CD8-positive, alpha-beta memory T cell (primary cell): ENCODE data around the gene DHX57. TPM values are rescaled to one million over a fixed set of nuclear protein-coding genes. Genes with fewer than 3 reads are reported as not detected.

Experiments
- CTCF ChIA-PET: fragments of 350-600 bp; sonication (Branson Sonifier 250); formaldehyde crosslinking; loops from one replicate; lab custom pipeline; 2021; ENCODE audit warnings: antibody characterized with exemption; lab: Charles Lee
- POLR2A ChIA-PET: fragments of 350-600 bp; sonication (Branson Sonifier 250); formaldehyde crosslinking; loops from one replicate; lab custom pipeline; 2021; ENCODE audit warnings: antibody characterized with exemption; lab: Charles Lee
- DNase-seq, 5 donors: peaks; one replicate each; pipeline versions ENCODE4 v3.0.0 to v3.0.0-alpha.2; 2020 to 2022; ENCODE audit warnings: mixed read lengths in 1 of 5
- H3K27ac ChIP-seq: one replicate; pipeline ENCODE4 v1.7.0; 2013; ENCODE audit warnings: low read depth, mild to moderate bottlenecking, low read length, moderate library complexity
- H3K27me3 ChIP-seq: 2 replicates; pipeline ENCODE4 v1.7.0; 2013; ENCODE audit warnings: low read length, mild to moderate bottlenecking; ENCODE audit not compliant: insufficient read depth, poor library complexity, severe bottlenecking
- H3K36me3 ChIP-seq: 2 replicates; pipeline ENCODE4 v1.7.0; 2013; ENCODE audit warnings: mild to moderate bottlenecking, low read length, moderate library complexity; ENCODE audit not compliant: insufficient read depth
- H3K4me1 ChIP-seq: 2 replicates; pipeline ENCODE4 v1.7.0; 2013; ENCODE audit warnings: mild to moderate bottlenecking, low read length, moderate library complexity; ENCODE audit not compliant: insufficient read depth
- H3K4me3 ChIP-seq: 2 replicates; pipeline ENCODE4 v1.7.0; 2013; ENCODE audit warnings: mild to moderate bottlenecking, low read length
- H3K9me3 ChIP-seq: 2 replicates; pipeline ENCODE4 v1.7.0; 2013; ENCODE audit warnings: mild to moderate bottlenecking, low read length
- H3K27ac Mint-ChIP-seq, 8 donors: one replicate each; pipeline ENCODE4 v1.8.0; 2020 to 2021; ENCODE audit warnings: mixed read lengths in 8 of 8, mild to moderate bottlenecking in 6 of 8, inconsistent platforms in 3 of 8, moderate library complexity in 3 of 8
- H3K27me3 Mint-ChIP-seq, 2 donors: one replicate each; pipeline ENCODE4 v1.8.0; 2020 to 2021; ENCODE audit warnings: mixed read lengths in 2 of 2, mild to moderate bottlenecking in 1 of 2, moderate library complexity in 1 of 2
- H3K36me3 Mint-ChIP-seq, 3 donors: one replicate each; pipeline ENCODE4 v1.8.0; 2020 to 2021; ENCODE audit warnings: mixed read lengths in 3 of 3, inconsistent platforms in 1 of 3, mild to moderate bottlenecking in 1 of 3
- H3K4me1 Mint-ChIP-seq, 3 donors: one replicate each; pipeline ENCODE4 v1.8.0; 2020 to 2021; ENCODE audit warnings: mixed read lengths in 3 of 3, inconsistent platforms in 1 of 3, mild to moderate bottlenecking in 1 of 3
- H3K4me3 Mint-ChIP-seq, 7 donors: one replicate each; pipeline ENCODE4 v1.8.0; 2020 to 2021; ENCODE audit warnings: mixed read lengths in 7 of 7, mild to moderate bottlenecking in 6 of 7, moderate library complexity in 4 of 7, inconsistent platforms in 2 of 7
- H3K9me3 Mint-ChIP-seq, 5 donors: one replicate each; pipeline ENCODE4 v1.8.0; 2020 to 2022; ENCODE audit warnings: mixed read lengths in 5 of 5, mild to moderate bottlenecking in 3 of 5, moderate library complexity in 2 of 5, inconsistent platforms in 1 of 5
- polyA plus RNA-seq: library from polyadenylated mRNA; unstranded; fragments of 300-500 nt; fragmentation: Illumina TruSeq; gene quantifications from one replicate; pipeline ENCODE4 v1.2.3, GENCODE V29; 2021
- total RNA-seq, 2 experiments: library from RNA; stranded (reverse); gene quantifications; one replicate each; pipeline ENCODE4 v1.2.3, GENCODE V29; 2021

DHX57 gene
- total and polyA plus RNA-seq, 3 experiments from 2014 or later: 7.1 to 21.3 (median 20.1) TPM

- Histone ChIP-seq H3K4me3 (no peak overlapping the region), H3K36me3 (peaks cover 5% of the 10 kb centered on the region), H3K4me1 (peaks cover 8% of the 10 kb centered on the region), H3K27ac (no peak overlapping the region), H3K9me3 (no peaks in the 10 kb centered on the region), H3K27me3 (no peaks in the 10 kb centered on the region)
- H3K36me3 Mint-ChIP-seq: peaks cover 2 to 16% (median 3%) of the 10 kb centered on the region in 3 donors
- peaks cover 17 to 18% of the 10 kb centered on the region in 2 donors for H3K27me3 Mint-ChIP-seq
- peak overlapping the region in 6 of 7 donors; percentile 22 to 79 (median 59) for H3K4me3 Mint-ChIP-seq
- no peaks in the 10 kb centered on the region for H3K9me3 Mint-ChIP-seq
- H3K27ac Mint-ChIP-seq: peak overlapping the region in 1 of 8 donors; percentile 36
- ChIA-PET CTCF (no interaction called here), POLR2A (interaction anchor here (0.7 to 3.9 kb wide), 2 partner anchors 25 to 243 kb away, joined by 3 to 26 read pairs; partner anchors contain the start of gene SRSF7)
- DNase-seq: no peak
- H3K4me1 Mint-ChIP-seq: peaks cover 12 to 19% (median 16%) of the 10 kb centered on the region in 3 donors
These were observed 99.2 kb downstream of the DHX57 start for GRCh38 chr2:38776531-38776930.

GRCh38 chr2:38775921-38776225 lies 99.9 kb downstream of the DHX57 start:
- CTCF ChIA-PET: interaction anchor here (0.7 kb wide), 1 partner anchor 240 kb away, joined by 4 read pairs; no protein-coding TSS in a partner anchor
- Histone ChIP-seq H3K27me3 (no peaks in the 10 kb centered on the region), H3K9me3 (no peaks in the 10 kb centered on the region), H3K27ac (no peak overlapping the region), H3K36me3 (no peaks in the 10 kb centered on the region), H3K4me3 (no peak overlapping the region), H3K4me1 (peaks cover 8% of the 10 kb centered on the region)
- peak overlapping the region in 1 of 8 donors; percentile 36 for H3K27ac Mint-ChIP-seq
- peaks cover 17 to 18% of the 10 kb centered on the region in 2 donors for H3K27me3 Mint-ChIP-seq
- H3K4me1 Mint-ChIP-seq: peaks cover 12 to 15% (median 13%) of the 10 kb centered on the region in 3 donors
- peak overlapping the region in 2 of 7 donors; percentile 59 to 79 for H3K4me3 Mint-ChIP-seq
- no peak for DNase-seq
- H3K9me3 Mint-ChIP-seq: no peaks in the 10 kb centered on the region
- peaks cover 0 to 9% (median 2%) of the 10 kb centered on the region in 3 donors for H3K36me3 Mint-ChIP-seq
- POLR2A ChIA-PET: interaction anchor here (0.7 to 3.9 kb wide), 3 partner anchors 24 to 242 kb away, joined by 3 to 26 read pairs (median 5); partner anchors contain the start of gene SRSF7

- CTCF ChIA-PET: interaction anchor here (0.7 kb wide), 1 partner anchor 240 kb away, joined by 4 read pairs; no protein-coding TSS in a partner anchor
- Mint-ChIP-seq H3K4me1 (peaks cover 12 to 15% (median 13%) of the 10 kb centered on the region in 3 donors), H3K36me3 (peaks cover 0 to 7% (median 2%) of the 10 kb centered on the region in 3 donors)
These were observed 100.4 kb downstream of the DHX57 start for GRCh38 chr2:38775097-38775920.

GRCh38 chr2:38771632-38772031 lies 104.1 kb downstream of the DHX57 start:
- Mint-ChIP-seq H3K9me3 (no peaks in the 10 kb centered on the region), H3K27me3 (peaks cover 13 to 18% of the 10 kb centered on the region in 2 donors), H3K4me1 (no peaks in the 10 kb centered on the region), H3K36me3 (no peaks in the 10 kb centered on the region), H3K4me3 (no peak overlapping the region), H3K27ac (no peak overlapping the region)
- no peaks in the 10 kb centered on the region for H3K9me3 ChIP-seq
- no peak overlapping the region for H3K27ac ChIP-seq
- no peak overlapping the region for H3K4me3 ChIP-seq
- H3K4me1 ChIP-seq: no peaks in the 10 kb centered on the region
- CTCF ChIA-PET: no interaction called here
- H3K36me3 ChIP-seq: no peaks in the 10 kb centered on the region
- no peak for DNase-seq
- H3K27me3 ChIP-seq: no peaks in the 10 kb centered on the region
- POLR2A ChIA-PET: interaction anchor here (0.7 kb wide), 1 partner anchor 27 kb away, joined by 3 read pairs; no protein-coding TSS in a partner anchor

More at GRCh38 chr2:38775097-38775920, 100.4 kb downstream of the DHX57 start:
- Histone ChIP-seq H3K27me3 (no peaks in the 10 kb centered on the region), H3K4me1 (peaks cover 8% of the 10 kb centered on the region), H3K9me3 (no peaks in the 10 kb centered on the region), H3K4me3 (no peak overlapping the region), H3K36me3 (no peaks in the 10 kb centered on the region), H3K27ac (no peak overlapping the region)
- POLR2A ChIA-PET: interaction anchor here (0.6 to 1.2 kb wide), 4 partner anchors 16 to 241 kb away, joined by 3 to 5 read pairs (median 3); partner anchors contain the start of gene SRSF7
- no peaks in the 10 kb centered on the region for H3K9me3 Mint-ChIP-seq
- no peak for DNase-seq
- H3K27me3 Mint-ChIP-seq: peaks cover 17 to 18% of the 10 kb centered on the region in 2 donors
- peak overlapping the region in 1 of 8 donors; percentile 25 for H3K27ac Mint-ChIP-seq
- H3K4me3 Mint-ChIP-seq: peak overlapping the region in 3 of 7 donors; percentile 3 to 79 (median 19)

- no peak for DNase-seq
- CTCF ChIA-PET: no interaction called here
- Mint-ChIP-seq H3K27me3 (no peaks in the 10 kb centered on the region), H3K4me1 (no peaks in the 10 kb centered on the region), H3K9me3 (no peaks in the 10 kb centered on the region), H3K4me3 (no peak overlapping the region), H3K27ac (no peak overlapping the region), H3K36me3 (no peaks in the 10 kb centered on the region)
- H3K9me3 ChIP-seq: no peaks in the 10 kb centered on the region
- no peak overlapping the region for H3K27ac ChIP-seq
- no peaks in the 10 kb centered on the region for H3K27me3 ChIP-seq
- no peaks in the 10 kb centered on the region for H3K36me3 ChIP-seq
- no peaks in the 10 kb centered on the region for H3K4me1 ChIP-seq
- no peak overlapping the region for H3K4me3 ChIP-seq
- POLR2A ChIA-PET: interaction anchor here (0.7 kb wide), 1 partner anchor 14 kb away, joined by 3 read pairs; the partner anchor contains the start of gene SRSF7
These were observed 110.2 kb downstream of the DHX57 start for GRCh38 chr2:38765551-38765950.

- H3K4me3 Mint-ChIP-seq: no peak overlapping the region
- no peaks in the 10 kb centered on the region for H3K36me3 Mint-ChIP-seq
- peaks cover 0 to 2% of the 10 kb centered on the region in 2 donors for H3K27me3 Mint-ChIP-seq
- no peak overlapping the region for H3K27ac Mint-ChIP-seq
- ChIA-PET POLR2A (interaction anchor here (0.7 kb wide), 1 partner anchor 14 kb away, joined by 3 read pairs; the partner anchor contains the start of gene SRSF7), CTCF (no interaction called here)
- Histone ChIP-seq H3K27me3 (no peaks in the 10 kb centered on the region), H3K9me3 (no peaks in the 10 kb centered on the region), H3K27ac (no peak overlapping the region), H3K4me1 (no peaks in the 10 kb centered on the region), H3K36me3 (no peaks in the 10 kb centered on the region), H3K4me3 (no peak overlapping the region)
- H3K9me3 Mint-ChIP-seq: no peaks in the 10 kb centered on the region
- no peak for DNase-seq
- no peaks in the 10 kb centered on the region for H3K4me1 Mint-ChIP-seq
These were observed 110.6 kb downstream of the DHX57 start for GRCh38 chr2:38765149-38765548.

GRCh38 chr2:38763728-38764127 lies 112.0 kb downstream of the DHX57 start:
- ChIA-PET POLR2A (no interaction called here), CTCF (no interaction called here)
- H3K4me1 ChIP-seq: no peaks in the 10 kb centered on the region
- H3K27me3 Mint-ChIP-seq: peaks cover 0 to 2% of the 10 kb centered on the region in 2 donors
- H3K27ac Mint-ChIP-seq: no peak overlapping the region
- H3K36me3 ChIP-seq: no peaks in the 10 kb centered on the region
- H3K27me3 ChIP-seq: no peaks in the 10 kb centered on the region
- H3K27ac ChIP-seq: no peak overlapping the region
- no peaks in the 10 kb centered on the region for H3K9me3 Mint-ChIP-seq
- H3K36me3 Mint-ChIP-seq: no peaks in the 10 kb centered on the region
- no peak overlapping the region for H3K4me3 Mint-ChIP-seq
- DNase-seq: no peak
- no peak overlapping the region for H3K4me3 ChIP-seq
- H3K4me1 Mint-ChIP-seq: no peaks in the 10 kb centered on the region
- H3K9me3 ChIP-seq: no peaks in the 10 kb centered on the region

- Mint-ChIP-seq H3K27ac (no peak overlapping the region), H3K4me1 (no peaks in the 10 kb centered on the region), H3K36me3 (no peaks in the 10 kb centered on the region), H3K9me3 (no peaks in the 10 kb centered on the region), H3K27me3 (peaks cover 0 to 2% of the 10 kb centered on the region in 2 donors), H3K4me3 (no peak overlapping the region)
- no peaks in the 10 kb centered on the region for H3K9me3 ChIP-seq
- H3K27me3 ChIP-seq: no peaks in the 10 kb centered on the region
- H3K36me3 ChIP-seq: no peaks in the 10 kb centered on the region
- ChIA-PET POLR2A (no interaction called here), CTCF (no interaction called here)
- no peak overlapping the region for H3K27ac ChIP-seq
- H3K4me3 ChIP-seq: no peak overlapping the region
- H3K4me1 ChIP-seq: no peaks in the 10 kb centered on the region
- DNase-seq: no peak
These were observed 112.5 kb downstream of the DHX57 start for GRCh38 chr2:38763228-38763627.
